Mesothelial cell of epicardium (in vitro differentiated cells): ENCODE measurements around the gene TRIM45. TPM values are rescaled to one million over a fixed set of nuclear protein-coding genes. Genes with fewer than 3 reads are reported as not detected.

Experiments
- DNase-seq, 2 experiments: peaks; one replicate each; pipeline ENCODE4 v3.0.0; 2021; ENCODE audit warnings: low spot score in 2 of 2; ENCODE audit not compliant: unreplicated experiment in 2 of 2
- H3K27ac Mint-ChIP-seq: 2 replicates; pipeline ENCODE4 v1.8.0; 2021; ENCODE audit warnings: mixed read lengths
- H3K27me3 Mint-ChIP-seq: 2 replicates; pipeline ENCODE4 v1.8.0; 2021; ENCODE audit warnings: low read depth, mixed read lengths
- H3K36me3 Mint-ChIP-seq: 2 replicates; pipeline ENCODE4 v1.8.0; 2021; ENCODE audit warnings: mixed read lengths
- H3K4me1 Mint-ChIP-seq: 2 replicates; pipeline ENCODE4 v1.8.0; 2021; ENCODE audit warnings: mixed read lengths
- H3K4me3 Mint-ChIP-seq: 2 replicates; pipeline ENCODE4 v1.8.0; 2021; ENCODE audit warnings: mild to moderate bottlenecking, moderate library complexity, mixed read lengths
- H3K9me3 Mint-ChIP-seq: 2 replicates; pipeline ENCODE4 v1.8.0; 2021; ENCODE audit warnings: mixed read lengths
- total RNA-seq: library from RNA; stranded (reverse); gene quantifications from 3 replicates; pipeline ENCODE4 v1.2.1, GENCODE V29; 2021
- TF ChIP-seq, protein P1 (sequence below): fragments of 200-600 bp; sonication (generic); IDR thresholded peaks from one replicate; pipeline ENCODE4 v1.5.0; 2021; ENCODE audit warnings: antibody characterized with exemption; ENCODE audit not compliant: unreplicated experiment

Gene TRIM45
- total RNA-seq, 1 donor from 2014 or later, result 40.0 TPM

DNA sequence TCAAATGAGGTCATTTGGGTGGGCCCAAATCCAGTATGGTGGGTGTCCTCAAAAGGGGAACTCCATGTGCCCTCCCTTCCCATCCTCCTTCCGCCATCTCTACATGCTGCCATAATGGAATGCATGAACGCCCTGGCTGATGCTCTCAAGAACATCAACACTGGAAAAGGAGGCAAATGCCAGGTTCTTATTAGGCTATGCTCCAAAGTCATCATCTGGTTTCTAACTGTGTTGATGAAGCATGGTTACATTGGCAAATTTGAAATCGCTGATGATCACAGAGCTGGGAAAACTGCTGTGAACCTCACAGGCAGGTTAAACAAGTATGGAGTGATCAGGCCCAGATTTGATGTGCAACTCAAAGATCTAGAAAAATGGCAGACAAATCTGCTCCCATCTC lies 16.6 kb upstream of the TRIM45 start:
- Mint-ChIP-seq H3K27me3 (no peaks in the 10 kb centered on the region), H3K36me3 (peaks cover 6% of the 10 kb centered on the region), H3K9me3 (no peaks in the 10 kb centered on the region), H3K4me3 (no peak overlapping the region), H3K27ac (peak overlapping the region; percentile 55), H3K4me1 (peaks cover 36% of the 10 kb centered on the region)
- TF ChIP-seq, protein P1, sequence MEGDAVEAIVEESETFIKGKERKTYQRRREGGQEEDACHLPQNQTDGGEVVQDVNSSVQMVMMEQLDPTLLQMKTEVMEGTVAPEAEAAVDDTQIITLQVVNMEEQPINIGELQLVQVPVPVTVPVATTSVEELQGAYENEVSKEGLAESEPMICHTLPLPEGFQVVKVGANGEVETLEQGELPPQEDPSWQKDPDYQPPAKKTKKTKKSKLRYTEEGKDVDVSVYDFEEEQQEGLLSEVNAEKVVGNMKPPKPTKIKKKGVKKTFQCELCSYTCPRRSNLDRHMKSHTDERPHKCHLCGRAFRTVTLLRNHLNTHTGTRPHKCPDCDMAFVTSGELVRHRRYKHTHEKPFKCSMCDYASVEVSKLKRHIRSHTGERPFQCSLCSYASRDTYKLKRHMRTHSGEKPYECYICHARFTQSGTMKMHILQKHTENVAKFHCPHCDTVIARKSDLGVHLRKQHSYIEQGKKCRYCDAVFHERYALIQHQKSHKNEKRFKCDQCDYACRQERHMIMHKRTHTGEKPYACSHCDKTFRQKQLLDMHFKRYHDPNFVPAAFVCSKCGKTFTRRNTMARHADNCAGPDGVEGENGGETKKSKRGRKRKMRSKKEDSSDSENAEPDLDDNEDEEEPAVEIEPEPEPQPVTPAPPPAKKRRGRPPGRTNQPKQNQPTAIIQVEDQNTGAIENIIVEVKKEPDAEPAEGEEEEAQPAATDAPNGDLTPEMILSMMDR, result no peak
- no peak for DNase-seq

DNA sequence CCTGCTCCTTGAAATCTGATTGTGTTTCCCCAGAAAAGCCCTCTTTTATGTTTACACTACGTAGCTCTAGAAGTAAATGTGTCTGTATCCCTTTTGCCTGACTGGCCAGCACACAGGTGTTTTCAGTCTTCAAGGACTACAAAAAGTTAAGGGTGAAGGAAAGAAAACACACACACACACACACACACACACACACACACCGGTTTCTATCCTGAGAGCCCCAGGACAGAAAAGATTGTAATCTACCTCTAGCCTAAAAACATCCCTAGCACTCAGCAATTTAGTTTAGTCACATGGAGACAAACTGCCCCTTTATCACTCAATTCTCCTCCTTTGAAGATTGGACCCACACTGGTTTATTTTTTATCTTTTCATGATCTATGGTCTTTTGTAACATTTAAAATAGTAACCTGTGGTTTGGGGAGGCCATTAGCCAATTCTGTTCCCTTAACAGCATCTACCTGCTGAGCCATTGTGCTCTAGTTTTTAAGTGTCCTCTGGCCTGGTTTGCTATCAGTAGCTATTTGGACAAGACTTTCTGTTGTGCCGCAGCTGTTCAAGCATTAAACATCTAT lies 15.8 kb upstream of the TRIM45 start:
- Mint-ChIP-seq H3K36me3 (peaks cover 6% of the 10 kb centered on the region), H3K27ac (peak overlapping the region; percentile 81), H3K27me3 (no peaks in the 10 kb centered on the region), H3K4me3 (no peak overlapping the region), H3K9me3 (no peaks in the 10 kb centered on the region), H3K4me1 (peaks cover 38% of the 10 kb centered on the region)
- DNase-seq, result no peak
- TF ChIP-seq, protein P1, result no peak

DNA sequence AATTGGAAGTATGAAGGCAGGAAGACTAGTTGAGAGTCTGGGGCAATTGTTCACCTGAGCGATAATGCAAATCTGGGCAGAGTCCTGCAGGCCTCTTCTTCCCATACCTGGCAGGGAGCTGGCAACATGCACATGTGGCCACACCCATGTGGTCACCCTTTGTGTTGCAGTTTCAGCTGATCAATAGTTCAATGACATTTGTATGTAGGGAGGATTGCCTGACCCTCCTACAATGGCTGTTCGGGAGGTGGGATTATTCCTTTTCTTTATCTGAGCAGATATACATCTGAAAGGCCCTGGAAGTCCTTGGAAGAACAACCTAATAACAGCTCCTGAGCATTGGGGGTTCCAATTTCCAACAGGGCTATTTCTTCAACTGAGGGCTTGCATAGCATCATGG lies 15.2 kb upstream of the TRIM45 start:
- Mint-ChIP-seq H3K9me3 (no peaks in the 10 kb centered on the region), H3K4me3 (no peak overlapping the region), H3K36me3 (peaks cover 6% of the 10 kb centered on the region), H3K4me1 (peaks cover 43% of the 10 kb centered on the region), H3K27ac (no peak overlapping the region), H3K27me3 (no peaks in the 10 kb centered on the region)
- no peak for DNase-seq
- TF ChIP-seq, protein P1, result no peak

DNA sequence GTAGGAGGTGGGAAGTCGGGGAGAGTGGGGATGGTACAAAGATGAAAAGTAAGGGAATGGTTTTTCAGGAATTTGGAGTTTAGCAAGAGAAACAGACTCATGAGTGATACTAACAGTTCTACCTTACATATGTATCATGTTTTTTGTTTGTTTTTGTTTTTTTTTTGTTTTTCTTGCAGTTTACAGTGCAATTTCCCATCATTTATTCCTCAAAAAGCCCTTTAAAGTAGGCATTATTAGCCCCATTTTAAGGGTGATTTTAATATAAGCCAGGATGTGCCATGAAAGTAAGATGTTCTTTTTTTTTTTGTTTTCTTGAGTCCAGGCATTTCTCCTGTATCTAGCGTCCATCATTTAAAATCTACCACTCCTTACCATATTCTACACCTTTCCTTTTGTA lies 13.8 kb upstream of the TRIM45 start:
- DNase-seq, result no peak
- H3K4me1 Mint-ChIP-seq, result peaks cover 46% of the 10 kb centered on the region
- peak overlapping the region; percentile 27 for H3K27ac Mint-ChIP-seq
- H3K36me3 Mint-ChIP-seq, result no peaks in the 10 kb centered on the region
- no peaks in the 10 kb centered on the region for H3K9me3 Mint-ChIP-seq
- H3K4me3 Mint-ChIP-seq, result no peak overlapping the region
- TF ChIP-seq, protein P1, result no peak
- no peaks in the 10 kb centered on the region for H3K27me3 Mint-ChIP-seq

DNA sequence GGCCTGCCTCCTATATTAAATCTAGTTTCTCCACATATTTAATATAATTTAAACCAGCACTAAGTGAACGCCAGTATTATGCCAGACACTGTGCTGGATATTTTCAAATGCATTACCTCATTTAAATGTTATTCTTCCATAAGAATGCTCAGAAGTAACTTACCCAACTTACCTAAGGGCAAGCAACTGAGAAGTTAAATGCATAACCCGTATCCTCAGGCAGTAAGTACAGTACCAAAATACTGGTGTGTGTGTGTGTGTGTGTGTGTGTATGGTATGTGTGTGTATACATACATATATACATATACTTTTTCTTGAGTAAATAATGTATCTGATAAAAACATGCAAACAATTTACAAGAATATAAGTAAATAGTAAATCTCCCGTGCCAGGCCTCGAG lies 9.0 kb upstream of the TRIM45 start:
- Mint-ChIP-seq H3K27ac (no peak overlapping the region), H3K27me3 (no peaks in the 10 kb centered on the region), H3K4me3 (no peak overlapping the region), H3K36me3 (no peaks in the 10 kb centered on the region), H3K4me1 (peaks cover 44% of the 10 kb centered on the region), H3K9me3 (no peaks in the 10 kb centered on the region)
- TF ChIP-seq, protein P1, result no peak
- no peak for DNase-seq
